ENCODE measurements around the gene GRK3.

Gene GRK3

DNA sequence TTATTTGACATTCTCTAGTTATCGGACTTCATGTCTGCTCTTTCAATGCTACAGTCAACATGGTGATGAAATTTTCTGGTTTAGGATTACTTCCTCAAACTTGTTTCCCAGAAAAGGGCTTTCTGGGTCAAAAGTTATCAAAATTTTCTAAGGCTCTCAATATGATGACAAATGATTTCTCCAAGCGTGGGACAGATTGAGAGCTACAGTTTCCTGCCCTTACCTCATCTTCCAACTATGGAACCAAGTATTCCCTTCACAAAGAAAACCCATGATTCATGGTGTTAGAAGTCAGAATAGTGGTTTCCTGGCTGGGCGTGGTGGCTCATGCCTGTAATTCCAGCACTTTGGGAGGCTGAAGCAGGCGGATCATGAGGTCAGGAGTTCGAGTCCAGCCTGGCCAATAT, 195.4 kb downstream of the GRK3 start:
- peak; percentile 99 for DNase-seq (ENCODE audit: low read depth)

DNA sequence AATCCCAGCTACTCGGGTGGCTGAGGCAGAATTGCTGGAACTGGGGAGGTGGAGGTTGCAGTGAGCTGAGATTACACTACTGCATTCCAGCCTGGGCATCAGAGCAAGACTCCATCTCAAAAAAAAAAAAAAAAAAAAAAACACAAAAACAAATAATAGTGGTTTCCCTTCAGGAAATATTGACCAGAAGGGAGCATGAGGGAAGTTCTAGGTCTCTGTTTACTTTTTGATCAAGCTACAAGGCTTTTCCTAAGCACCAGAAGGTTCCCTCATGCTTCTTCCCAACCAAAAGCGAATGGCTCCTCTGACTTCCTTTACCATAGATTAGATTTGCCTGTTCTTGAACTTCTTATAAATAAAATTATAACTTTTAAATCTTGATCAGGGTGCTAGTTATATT, 195.8 kb downstream of the GRK3 start:
- DNase-seq (ENCODE audit: low read depth) = peak; percentile 47

DNA sequence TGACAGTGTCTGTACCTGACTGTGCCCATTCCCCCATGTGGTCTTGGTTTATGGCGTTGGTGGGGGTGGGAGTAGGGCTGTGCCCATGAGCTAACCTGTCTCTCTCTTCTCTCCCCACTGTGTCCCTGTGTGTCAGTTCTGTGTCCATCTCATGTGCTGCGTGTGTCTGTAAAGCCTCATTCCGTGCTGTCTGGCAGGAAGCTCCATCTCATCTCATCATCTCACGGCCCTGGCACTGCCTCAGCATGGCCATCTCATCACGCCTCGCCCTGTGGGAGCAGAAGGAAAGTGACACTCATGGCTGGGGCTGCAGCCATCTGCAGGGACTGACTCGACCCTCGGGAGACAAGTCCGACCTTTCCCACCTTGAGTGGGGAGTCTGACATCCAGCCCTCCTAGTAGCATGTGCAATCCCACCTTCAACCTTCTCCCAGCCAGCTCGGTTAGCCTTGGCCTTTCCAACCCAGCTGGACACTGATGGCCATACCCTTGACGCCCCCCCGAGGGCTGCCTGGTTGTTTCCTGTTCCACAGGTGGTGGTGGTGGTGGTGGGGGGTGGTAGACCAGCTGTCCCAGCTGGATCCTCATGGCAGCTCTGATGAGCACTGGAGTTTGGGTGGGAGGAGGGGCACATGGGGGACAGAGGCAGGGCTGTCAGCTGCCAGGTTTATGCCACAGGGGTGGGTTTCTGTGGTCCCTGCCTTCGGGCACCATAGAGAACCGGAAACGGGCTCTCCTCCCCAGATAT, 196.5 kb downstream of the GRK3 start:
- no peak for DNase-seq (ENCODE audit: low read depth)

DNA sequence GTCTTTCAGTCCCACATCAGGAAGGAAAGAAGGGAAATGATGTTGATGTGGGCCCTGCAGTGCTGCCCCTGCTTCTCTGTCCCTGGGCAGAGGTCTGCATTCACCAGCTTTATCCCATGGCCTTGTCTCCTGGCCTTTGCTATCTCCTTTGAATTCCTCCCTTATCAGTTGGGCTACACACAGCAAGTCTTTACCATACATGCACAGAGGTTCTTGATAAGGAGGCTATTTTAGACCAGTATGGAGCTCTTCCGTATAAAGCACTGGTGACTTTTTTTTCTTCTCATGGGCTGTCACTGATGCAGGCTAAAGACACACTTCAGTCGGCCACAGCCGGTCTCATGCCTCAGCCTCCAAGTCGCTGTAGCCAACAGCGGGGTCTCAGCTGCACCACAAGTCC, 197.7 kb downstream of the GRK3 start:
- no peak for DNase-seq (ENCODE audit: low read depth)

DNA sequence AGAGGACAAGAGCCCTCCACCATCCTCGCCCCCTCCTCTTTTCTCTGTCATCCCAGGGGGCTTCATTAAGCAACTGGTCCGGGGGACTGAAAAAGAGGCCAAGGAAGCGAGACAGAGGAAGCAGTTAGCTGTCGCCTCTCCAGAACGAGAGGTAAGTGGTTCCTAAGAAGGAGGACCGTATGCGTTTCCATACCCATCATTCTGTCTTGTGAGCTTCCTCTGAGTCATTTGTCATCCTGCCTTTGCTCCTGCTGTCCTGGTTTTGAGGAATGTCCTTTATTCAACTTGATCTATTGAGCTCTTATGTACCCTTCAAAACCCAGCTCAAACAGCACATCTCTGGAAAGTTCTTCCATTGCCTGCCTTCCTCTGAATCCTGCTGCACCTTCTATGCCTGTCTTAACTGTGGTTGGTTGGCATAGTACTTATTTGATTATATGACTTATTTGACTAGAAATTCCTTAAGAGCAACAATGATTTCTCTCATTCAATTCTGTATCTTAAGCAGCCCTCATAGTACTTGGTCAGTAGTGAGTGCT, 198.8 kb downstream of the GRK3 start:
- DNase-seq (ENCODE audit: low read depth) = peak; percentile 63

DNA sequence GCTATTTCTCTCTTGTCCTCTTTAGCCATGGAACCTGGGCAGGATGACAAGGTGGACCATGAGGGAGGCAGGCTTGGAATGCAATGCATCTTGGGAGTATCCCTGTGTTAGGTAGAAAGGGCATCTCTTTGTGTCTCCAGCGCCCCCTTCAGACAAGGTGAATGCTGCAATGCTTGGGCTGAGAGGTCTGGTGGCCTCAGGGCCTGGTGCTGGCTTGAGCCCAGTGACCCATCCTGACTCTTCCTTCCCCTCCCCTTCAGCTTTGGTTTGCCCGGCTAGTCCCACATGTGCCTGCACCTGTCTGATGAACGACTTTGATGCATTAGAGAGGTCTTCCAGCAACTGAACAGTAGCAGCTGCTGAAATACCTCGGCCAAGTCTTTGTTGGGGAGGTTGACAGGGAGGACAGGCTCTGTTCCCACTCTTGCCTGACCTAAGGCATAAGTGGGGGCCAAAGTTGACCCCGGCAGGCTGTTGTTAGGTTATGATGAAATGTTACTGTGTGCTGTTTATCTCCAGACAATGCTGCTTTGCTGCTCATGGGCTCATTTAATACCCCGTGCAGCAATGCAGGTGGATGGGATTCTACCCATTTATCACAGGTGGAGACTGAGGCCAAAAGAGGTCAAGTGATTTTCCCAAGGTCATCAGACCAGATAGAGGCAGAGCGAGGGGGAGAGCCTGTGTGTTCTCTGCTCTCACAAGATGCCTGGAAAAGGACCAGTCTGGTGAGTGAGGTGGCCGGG, 200.0 kb downstream of the GRK3 start:
- DNase-seq (ENCODE audit: low read depth) = no peak

DNA sequence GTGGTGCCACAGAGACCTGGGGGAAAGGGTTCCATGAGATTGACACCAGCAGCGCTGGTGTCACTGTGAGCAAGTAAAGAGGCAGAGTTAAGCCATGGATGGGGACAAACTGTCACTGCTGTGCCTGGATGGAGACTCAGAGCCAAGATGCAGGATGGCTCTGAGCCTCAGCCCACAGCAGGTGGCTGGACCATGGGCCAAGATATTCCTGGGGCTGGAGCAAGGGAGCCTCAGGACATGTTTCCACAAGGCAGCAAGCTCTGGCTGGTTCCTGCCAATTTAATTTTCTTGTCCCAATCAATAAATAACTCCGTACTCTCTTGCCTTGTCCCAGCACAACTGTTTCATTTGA, 200.5 kb downstream of the GRK3 start:
- no peak for DNase-seq (ENCODE audit: low read depth)

DNA sequence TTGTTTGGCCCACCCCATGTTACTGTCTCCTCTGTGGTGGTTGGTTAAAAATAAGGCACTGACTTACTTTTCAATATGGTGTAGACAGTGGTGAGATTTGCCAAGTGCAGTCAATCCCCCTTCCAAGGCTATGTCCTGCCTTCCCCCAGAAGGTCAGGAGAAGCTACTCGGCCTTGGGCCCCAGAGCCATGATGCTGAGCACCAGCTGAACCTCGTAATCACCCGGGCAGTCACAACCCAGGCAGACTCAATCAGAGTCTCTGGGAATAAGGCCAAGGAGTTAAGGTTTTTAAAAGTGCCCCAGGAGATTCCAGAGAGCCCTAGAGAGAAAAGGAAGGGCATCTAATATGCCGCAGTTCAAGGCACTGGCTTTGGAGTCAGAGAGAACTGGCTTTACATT, 201.3 kb downstream of the GRK3 start:
- no peak for DNase-seq (ENCODE audit: low read depth)

DNA sequence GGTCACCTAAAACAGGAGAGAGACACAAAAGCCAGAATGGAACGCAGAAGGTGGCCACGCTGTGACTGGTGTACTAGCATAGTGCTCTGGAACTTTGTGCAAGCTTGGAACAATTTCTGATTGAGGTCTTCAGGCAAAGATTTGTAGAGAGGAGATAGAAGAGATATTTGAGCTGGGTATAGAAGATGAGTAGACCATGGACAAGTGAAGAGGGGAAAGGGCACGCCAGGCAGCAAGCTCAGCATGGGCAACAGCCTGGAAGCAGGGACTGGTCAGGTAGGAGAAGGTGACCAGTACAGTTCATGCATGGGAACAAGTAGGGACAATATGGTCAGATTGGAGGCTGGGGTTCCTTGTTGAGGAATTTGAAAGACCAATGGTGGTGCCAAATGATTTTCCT, 201.9 kb downstream of the GRK3 start:
- no peak for DNase-seq (ENCODE audit: low read depth)

DNA sequence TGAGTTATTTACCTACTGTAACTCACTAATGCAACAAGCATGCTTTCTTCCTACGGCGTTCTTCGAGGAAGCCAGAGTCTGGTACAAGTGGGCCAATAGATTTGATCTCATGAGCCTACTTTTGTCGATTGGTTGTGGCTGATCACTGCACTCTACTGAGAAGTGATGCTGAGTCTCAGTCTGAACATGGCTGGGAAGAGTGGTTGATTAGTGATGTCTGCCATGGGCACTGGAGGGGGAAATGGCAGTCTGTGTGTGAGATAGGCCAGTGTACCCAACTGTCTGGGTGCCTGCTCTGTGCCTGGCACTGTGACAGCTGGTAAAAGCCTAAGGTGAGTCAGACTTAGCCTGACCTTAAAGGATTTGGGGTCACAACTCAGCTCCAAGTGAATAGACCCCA, 205.9 kb downstream of the GRK3 start:
- DNase-seq (ENCODE audit: low read depth) = no peak

DNA sequence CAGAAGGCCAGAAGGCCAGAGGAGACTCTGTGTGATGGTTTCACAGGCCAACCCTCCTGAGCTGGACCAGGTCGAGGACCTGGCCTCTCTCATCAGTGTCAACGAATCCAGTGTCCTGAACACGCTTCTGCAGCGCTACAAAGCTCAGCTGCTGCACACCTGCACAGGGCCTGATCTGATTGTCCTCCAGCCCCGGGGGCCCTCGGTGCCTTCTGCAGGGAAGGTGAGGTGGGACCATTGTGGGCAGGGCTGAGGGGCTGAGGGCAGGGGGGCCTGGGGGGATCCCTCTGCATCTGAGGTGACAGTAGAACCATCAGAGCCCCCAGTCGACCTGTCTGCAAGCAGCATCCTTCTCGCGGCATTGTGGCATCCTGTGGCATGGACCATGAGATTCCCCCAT, 207.8 kb downstream of the GRK3 start:
- no peak for DNase-seq (ENCODE audit: low read depth)

DNA sequence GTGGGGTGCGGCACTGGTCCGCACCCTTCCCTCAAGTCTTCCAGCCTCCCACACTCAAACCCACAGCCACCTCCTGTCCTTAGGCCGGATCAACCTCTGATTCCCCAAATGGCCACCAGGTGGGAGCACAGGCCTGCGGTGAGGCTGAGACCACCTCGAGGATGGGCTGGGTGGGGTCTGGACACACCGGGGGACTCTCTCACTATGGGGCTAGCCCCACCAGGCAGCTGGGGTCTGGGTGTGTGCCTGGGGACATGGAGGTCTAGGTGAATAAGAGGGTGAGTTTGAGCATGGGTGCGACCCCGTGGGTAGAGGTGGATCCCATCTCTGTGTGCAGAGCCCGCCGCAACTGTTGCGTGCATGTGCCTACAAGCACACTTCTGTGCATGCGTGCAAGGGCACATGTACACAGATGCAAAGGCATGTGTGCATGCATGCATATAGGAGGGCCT, 210.1 kb downstream of the GRK3 start:
- no peak for DNase-seq (ENCODE audit: low read depth)

DNA sequence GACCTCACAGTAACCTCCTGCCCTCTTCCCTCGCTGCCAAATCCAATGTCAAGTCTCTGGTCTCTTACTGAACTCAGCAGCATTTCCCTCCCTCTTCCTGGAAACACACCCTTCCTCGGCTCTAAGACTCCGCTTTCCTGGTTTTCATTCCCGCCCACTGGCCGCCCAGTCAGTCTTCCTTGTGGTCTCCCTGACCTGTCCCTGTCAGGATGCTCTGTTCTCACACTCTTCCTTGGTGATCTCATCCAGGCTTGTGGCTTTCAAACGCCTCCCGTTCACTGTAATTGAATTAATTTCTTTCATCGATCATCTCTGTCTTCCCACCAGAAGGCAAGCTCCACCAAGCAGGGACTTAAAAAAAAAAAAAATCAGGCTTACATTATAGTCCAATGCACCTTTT, 211.1 kb downstream of the GRK3 start:
- peak; percentile 71 for DNase-seq (ENCODE audit: low read depth)

DNA sequence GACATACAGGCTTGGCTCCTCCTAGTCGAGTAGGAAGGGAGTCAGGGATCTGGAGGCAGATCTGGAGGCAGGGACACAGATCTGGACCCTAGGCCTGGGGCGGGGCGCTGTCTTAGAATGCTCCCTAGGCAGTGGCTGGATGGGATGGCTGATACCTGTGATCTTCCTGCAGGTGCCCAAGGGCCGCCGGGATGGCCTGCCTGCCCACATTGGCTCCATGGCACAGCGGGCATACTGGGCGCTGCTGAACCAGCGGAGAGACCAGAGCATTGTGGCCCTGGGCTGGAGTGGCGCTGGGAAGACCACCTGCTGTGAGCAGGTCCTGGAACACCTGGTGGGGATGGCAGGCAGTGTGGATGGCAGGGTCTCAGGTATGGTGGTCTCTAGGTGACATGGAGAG, 212.9 kb downstream of the GRK3 start:
- DNase-seq (ENCODE audit: low read depth) = no peak

DNA sequence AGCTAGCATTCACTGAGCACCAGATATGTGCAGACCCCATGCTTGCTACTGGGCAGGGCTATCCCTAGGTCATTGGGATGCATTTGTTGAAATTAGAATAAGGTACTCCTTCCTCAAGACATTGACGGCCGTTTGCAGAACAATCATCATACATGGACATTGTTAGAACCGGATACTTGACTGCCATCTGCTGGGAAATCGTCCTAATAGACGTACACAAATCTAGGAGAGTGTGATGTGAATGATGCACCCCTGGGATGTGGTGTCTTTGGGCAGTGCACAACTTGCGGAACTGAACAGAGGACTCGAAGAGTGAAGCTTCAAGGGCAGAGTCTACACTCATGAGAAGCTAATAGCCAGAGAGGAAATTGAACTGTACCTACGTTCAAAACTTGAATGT, 213.4 kb downstream of the GRK3 start:
- DNase-seq (ENCODE audit: low read depth) = peak; percentile 63

All from EH (cell line).